ENCODE data around the gene MRPS23. TPM values are rescaled to one million over a fixed set of nuclear protein-coding genes. Genes with fewer than 3 reads are reported as not detected.

Gene MRPS23
- total and polyA plus RNA-seq, 2 experiments from 2014 or later, result 53.2 to 74.5 TPM

- TF ChIP-seq, protein P1, sequence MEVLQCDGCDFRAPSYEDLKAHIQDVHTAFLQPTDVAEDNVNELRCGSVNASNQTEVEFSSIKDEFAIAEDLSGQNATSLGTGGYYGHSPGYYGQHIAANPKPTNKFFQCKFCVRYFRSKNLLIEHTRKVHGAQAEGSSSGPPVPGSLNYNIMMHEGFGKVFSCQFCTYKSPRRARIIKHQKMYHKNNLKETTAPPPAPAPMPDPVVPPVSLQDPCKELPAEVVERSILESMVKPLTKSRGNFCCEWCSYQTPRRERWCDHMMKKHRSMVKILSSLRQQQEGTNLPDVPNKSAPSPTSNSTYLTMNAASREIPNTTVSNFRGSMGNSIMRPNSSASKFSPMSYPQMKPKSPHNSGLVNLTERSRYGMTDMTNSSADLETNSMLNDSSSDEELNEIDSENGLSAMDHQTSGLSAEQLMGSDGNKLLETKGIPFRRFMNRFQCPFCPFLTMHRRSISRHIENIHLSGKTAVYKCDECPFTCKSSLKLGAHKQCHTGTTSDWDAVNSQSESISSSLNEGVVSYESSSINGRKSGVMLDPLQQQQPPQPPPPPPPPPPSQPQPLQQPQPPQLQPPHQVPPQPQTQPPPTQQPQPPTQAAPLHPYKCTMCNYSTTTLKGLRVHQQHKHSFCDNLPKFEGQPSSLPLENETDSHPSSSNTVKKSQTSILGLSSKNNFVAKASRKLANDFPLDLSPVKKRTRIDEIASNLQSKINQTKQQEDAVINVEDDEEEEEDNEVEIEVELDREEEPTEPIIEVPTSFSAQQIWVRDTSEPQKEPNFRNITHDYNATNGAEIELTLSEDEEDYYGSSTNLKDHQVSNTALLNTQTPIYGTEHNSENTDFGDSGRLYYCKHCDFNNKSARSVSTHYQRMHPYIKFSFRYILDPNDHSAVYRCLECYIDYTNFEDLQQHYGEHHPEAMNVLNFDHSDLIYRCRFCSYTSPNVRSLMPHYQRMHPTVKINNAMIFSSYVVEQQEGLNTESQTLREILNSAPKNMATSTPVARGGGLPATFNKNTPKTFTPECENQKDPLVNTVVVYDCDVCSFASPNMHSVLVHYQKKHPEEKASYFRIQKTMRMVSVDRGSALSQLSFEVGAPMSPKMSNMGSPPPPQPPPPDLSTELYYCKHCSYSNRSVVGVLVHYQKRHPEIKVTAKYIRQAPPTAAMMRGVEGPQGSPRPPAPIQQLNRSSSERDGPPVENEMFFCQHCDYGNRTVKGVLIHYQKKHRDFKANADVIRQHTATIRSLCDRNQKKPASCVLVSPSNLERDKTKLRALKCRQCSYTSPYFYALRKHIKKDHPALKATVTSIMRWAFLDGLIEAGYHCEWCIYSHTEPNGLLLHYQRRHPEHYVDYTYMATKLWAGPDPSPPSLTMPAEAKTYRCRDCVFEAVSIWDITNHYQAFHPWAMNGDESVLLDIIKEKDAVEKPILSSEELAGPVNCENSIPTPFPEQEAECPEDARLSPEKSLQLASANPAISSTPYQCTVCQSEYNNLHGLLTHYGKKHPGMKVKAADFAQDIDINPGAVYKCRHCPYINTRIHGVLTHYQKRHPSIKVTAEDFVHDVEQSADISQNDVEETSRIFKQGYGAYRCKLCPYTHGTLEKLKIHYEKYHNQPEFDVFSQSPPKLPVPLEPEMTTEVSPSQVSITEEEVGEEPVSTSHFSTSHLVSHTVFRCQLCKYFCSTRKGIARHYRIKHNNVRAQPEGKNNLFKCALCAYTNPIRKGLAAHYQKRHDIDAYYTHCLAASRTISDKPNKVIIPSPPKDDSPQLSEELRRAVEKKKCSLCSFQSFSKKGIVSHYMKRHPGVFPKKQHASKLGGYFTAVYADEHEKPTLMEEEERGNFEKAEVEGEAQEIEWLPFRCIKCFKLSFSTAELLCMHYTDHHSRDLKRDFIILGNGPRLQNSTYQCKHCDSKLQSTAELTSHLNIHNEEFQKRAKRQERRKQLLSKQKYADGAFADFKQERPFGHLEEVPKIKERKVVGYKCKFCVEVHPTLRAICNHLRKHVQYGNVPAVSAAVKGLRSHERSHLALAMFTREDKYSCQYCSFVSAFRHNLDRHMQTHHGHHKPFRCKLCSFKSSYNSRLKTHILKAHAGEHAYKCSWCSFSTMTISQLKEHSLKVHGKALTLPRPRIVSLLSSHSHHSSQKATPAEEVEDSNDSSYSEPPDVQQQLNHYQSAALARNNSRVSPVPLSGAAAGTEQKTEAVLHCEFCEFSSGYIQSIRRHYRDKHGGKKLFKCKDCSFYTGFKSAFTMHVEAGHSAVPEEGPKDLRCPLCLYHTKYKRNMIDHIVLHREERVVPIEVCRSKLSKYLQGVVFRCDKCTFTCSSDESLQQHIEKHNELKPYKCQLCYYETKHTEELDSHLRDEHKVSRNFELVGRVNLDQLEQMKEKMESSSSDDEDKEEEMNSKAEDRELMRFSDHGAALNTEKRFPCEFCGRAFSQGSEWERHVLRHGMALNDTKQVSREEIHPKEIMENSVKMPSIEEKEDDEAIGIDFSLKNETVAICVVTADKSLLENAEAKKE (CRISPR knock-in tag; IDR thresholded peaks at IDR 0.05), result no peak
- TF ChIP-seq, protein P2, sequence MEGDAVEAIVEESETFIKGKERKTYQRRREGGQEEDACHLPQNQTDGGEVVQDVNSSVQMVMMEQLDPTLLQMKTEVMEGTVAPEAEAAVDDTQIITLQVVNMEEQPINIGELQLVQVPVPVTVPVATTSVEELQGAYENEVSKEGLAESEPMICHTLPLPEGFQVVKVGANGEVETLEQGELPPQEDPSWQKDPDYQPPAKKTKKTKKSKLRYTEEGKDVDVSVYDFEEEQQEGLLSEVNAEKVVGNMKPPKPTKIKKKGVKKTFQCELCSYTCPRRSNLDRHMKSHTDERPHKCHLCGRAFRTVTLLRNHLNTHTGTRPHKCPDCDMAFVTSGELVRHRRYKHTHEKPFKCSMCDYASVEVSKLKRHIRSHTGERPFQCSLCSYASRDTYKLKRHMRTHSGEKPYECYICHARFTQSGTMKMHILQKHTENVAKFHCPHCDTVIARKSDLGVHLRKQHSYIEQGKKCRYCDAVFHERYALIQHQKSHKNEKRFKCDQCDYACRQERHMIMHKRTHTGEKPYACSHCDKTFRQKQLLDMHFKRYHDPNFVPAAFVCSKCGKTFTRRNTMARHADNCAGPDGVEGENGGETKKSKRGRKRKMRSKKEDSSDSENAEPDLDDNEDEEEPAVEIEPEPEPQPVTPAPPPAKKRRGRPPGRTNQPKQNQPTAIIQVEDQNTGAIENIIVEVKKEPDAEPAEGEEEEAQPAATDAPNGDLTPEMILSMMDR (conservative IDR thresholded peaks at IDR 0.05; ENCODE audit: low read depth in 2 of 2), result peak; percentile 94 to 97
- TF ChIP-seq POLR2AphosphoS5 (IDR thresholded peaks at IDR 0.05; ENCODE audit: low read depth) (no peak), ZNF331 (CRISPR knock-in tag; IDR thresholded peaks at IDR 0.05; ENCODE audit: low read depth) (no peak)
These were observed 42.4 kb upstream of the MRPS23 start (continued) for GRCh38 chr17:57892146-57892819.

DNA sequence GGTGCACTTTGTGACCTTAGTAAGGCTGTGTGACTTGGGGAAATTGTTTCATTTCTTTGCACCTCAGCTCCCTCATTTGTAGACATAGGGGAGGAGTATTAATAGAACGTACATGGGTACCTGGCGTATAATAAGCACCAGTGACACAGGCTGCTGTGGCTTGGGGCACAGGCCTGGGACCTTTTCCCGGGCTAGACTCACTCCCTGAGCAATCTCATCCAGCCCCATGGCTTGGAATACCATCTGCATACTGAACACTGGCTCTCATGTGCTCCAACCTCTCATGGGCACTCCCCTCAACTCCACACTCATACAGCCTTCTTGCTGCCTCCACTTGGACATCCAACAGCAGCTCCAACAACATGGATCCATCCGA is 41.0 kb upstream of the MRPS23 start:
- Histone ChIP-seq H3K4me2 (no peak overlapping the region), H3K27ac (ENCODE audit: low read depth) (no peak overlapping the region), H3K4me3 (no peak overlapping the region), H3K4me1 (ENCODE audit: insufficient read depth) (peaks cover 13% of the 10 kb centered on the region), H3K9me2 (ENCODE audit: insufficient read depth) (0 out of 2 replicates have a peak, but pooled peaks cover 3% of the 10 kb centered on the region), H2AFZ (no peak overlapping the region), H3K79me2 (replicated peaks; ENCODE audit: insufficient read depth) (no peaks in the 10 kb centered on the region), H3F3A (replicated peaks; ENCODE audit: low read depth) (no peaks in the 10 kb centered on the region), H4K20me1 (replicated peaks; ENCODE audit: insufficient read depth) (no peaks in the 10 kb centered on the region), H3K27me3 (ENCODE audit: insufficient read depth) (no peaks in the 10 kb centered on the region), H3K36me3 (ENCODE audit: insufficient read depth) (no peaks in the 10 kb centered on the region)
- H3K36me3 Mint-ChIP-seq (ENCODE audit: low read depth), result no peaks in the 10 kb centered on the region
- peaks cover 7% of the 10 kb centered on the region for H3K27me3 Mint-ChIP-seq (ENCODE audit: insufficient read depth, low read depth, poor library complexity)
- peaks cover 12% of the 10 kb centered on the region for H3K4me1 Mint-ChIP-seq
- ATAC-seq (no peak), DNase-seq (ENCODE audit: low spot score) (no peak)
- H3K9me3 Mint-ChIP-seq, result no peaks in the 10 kb centered on the region
- H3K27ac Mint-ChIP-seq, result no peak overlapping the region
- no peak overlapping the region for H3K4me3 Mint-ChIP-seq
- TF ChIP-seq STAT1 (IDR thresholded peaks at IDR 0.05; ENCODE audit: unreplicated experiment) (no peak), JUNB (IDR thresholded peaks at IDR 0.05; ENCODE audit: unreplicated experiment) (no peak), ZNF331 (CRISPR knock-in tag; IDR thresholded peaks at IDR 0.05; ENCODE audit: low read depth) (no peak), EZH2phosphoT487 (IDR thresholded peaks at IDR 0.05; ENCODE audit: unreplicated experiment) (no peak)
- TF ChIP-seq, protein P3, sequence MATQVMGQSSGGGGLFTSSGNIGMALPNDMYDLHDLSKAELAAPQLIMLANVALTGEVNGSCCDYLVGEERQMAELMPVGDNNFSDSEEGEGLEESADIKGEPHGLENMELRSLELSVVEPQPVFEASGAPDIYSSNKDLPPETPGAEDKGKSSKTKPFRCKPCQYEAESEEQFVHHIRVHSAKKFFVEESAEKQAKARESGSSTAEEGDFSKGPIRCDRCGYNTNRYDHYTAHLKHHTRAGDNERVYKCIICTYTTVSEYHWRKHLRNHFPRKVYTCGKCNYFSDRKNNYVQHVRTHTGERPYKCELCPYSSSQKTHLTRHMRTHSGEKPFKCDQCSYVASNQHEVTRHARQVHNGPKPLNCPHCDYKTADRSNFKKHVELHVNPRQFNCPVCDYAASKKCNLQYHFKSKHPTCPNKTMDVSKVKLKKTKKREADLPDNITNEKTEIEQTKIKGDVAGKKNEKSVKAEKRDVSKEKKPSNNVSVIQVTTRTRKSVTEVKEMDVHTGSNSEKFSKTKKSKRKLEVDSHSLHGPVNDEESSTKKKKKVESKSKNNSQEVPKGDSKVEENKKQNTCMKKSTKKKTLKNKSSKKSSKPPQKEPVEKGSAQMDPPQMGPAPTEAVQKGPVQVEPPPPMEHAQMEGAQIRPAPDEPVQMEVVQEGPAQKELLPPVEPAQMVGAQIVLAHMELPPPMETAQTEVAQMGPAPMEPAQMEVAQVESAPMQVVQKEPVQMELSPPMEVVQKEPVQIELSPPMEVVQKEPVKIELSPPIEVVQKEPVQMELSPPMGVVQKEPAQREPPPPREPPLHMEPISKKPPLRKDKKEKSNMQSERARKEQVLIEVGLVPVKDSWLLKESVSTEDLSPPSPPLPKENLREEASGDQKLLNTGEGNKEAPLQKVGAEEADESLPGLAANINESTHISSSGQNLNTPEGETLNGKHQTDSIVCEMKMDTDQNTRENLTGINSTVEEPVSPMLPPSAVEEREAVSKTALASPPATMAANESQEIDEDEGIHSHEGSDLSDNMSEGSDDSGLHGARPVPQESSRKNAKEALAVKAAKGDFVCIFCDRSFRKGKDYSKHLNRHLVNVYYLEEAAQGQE (IDR thresholded peaks at IDR 0.05; ENCODE audit: unreplicated experiment), result no peak
- TF ChIP-seq, protein P4, sequence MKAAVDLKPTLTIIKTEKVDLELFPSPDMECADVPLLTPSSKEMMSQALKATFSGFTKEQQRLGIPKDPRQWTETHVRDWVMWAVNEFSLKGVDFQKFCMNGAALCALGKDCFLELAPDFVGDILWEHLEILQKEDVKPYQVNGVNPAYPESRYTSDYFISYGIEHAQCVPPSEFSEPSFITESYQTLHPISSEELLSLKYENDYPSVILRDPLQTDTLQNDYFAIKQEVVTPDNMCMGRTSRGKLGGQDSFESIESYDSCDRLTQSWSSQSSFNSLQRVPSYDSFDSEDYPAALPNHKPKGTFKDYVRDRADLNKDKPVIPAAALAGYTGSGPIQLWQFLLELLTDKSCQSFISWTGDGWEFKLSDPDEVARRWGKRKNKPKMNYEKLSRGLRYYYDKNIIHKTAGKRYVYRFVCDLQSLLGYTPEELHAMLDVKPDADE (IDR thresholded peaks at IDR 0.05), result no peak
- TF ChIP-seq, protein P2 (conservative IDR thresholded peaks at IDR 0.05; ENCODE audit: low read depth in 2 of 2), result no peak
